PC-3 (cell line): ENCODE measurements around the gene C2CD5. TPM values are rescaled to one million over a fixed set of nuclear protein-coding genes. Genes with fewer than 3 reads are reported as not detected.

Experiments used
- ATAC-seq: fragments of 200-7000 bp; cut with Tn5 transposase; 2 replicates; pipeline ENCODE4 v1.9.1; 2020; ENCODE audit warnings: mild to moderate bottlenecking, moderate library complexity
- BruUV-seq: library from RNA; stranded (reverse); fragments of 400-500 nt; replicated peaks from 2 replicates; lab custom pipeline; 2021; lab: Mats Ljungman, UMichigan
- CTCF ChIA-PET: fragments of 300-600 bp; sonication (Branson Sonifier 250); formaldehyde crosslinking; loops from one replicate; lab custom pipeline; 2022; ENCODE audit warnings: antibody characterized with exemption; lab: Charles Lee
- POLR2A ChIA-PET: fragments of 300-600 bp; sonication (Branson Sonifier 250); formaldehyde crosslinking; loops from one replicate; lab custom pipeline; 2022; ENCODE audit warnings: antibody characterized with exemption; ENCODE audit not compliant: unreplicated experiment; lab: Charles Lee
- DNase-seq: peaks from one replicate; pipeline ENCODE4 v3.0.0-alpha.2; 2015
- H2AFZ ChIP-seq: fragments of 300-600 bp; sonication (generic); 2 replicates; pipeline ENCODE4 v1.6.0; 2016; ENCODE audit warnings: antibody characterized with exemption, low read length
- H3F3A ChIP-seq: fragments of 300-600 bp; sonication (generic); one replicate; pipeline ENCODE4 v1.6.0; 2017; ENCODE audit warnings: antibody characterized with exemption, low read length, control low read depth, mild to moderate bottlenecking; ENCODE audit not compliant: unreplicated experiment
- H3K27ac ChIP-seq: fragments of 300-600 bp; sonication (generic); 2 replicates; pipeline ENCODE4 v1.5.1; 2016; ENCODE audit warnings: mild to moderate bottlenecking, low read length
- H3K27me3 ChIP-seq: fragments of 300-600 bp; sonication (generic); 2 replicates; pipeline ENCODE4 v1.6.1; 2016; ENCODE audit warnings: low read length, mixed read lengths
- H3K36me3 ChIP-seq: fragments of 300-600 bp; sonication (generic); 2 replicates; pipeline ENCODE4 v1.6.1; 2016; ENCODE audit warnings: low read depth, mixed run types, low read length, mixed read lengths
- H3K4me1 ChIP-seq: fragments of 300-600 bp; sonication (generic); 2 replicates; pipeline ENCODE4 v1.5.1; 2016; ENCODE audit warnings: low read length; ENCODE audit not compliant: insufficient read depth
- H3K4me2 ChIP-seq: fragments of 300-600 bp; sonication (generic); 2 replicates; pipeline ENCODE4 v1.6.0; 2016; ENCODE audit warnings: low read length
- H3K4me3 ChIP-seq: fragments of 300-600 bp; sonication (generic); 2 replicates; pipeline ENCODE4 v1.5.1; 2016; ENCODE audit warnings: mild to moderate bottlenecking, low read length, mixed read lengths
- H3K79me2 ChIP-seq: fragments of 300-600 bp; sonication (generic); 2 replicates; pipeline ENCODE4 v1.6.1; 2017; ENCODE audit warnings: low read length, mixed read lengths
- H3K9ac ChIP-seq: fragments of 300-600 bp; sonication (generic); 2 replicates; pipeline ENCODE4 v1.6.0; 2016; ENCODE audit warnings: mild to moderate bottlenecking, low read length
- H3K9me2 ChIP-seq: fragments of 300-600 bp; sonication (generic); replicated peaks from 2 replicates; pipeline ENCODE4 v1.6.1; 2016; ENCODE audit warnings: mixed run types, low read length, mixed read lengths
- H3K9me3 ChIP-seq: fragments of 300-600 bp; sonication (generic); 2 replicates; pipeline ENCODE4 v1.6.1; 2016; ENCODE audit warnings: low read length, mixed read lengths
- H4K20me1 ChIP-seq: fragments of 300-600 bp; sonication (generic); 2 replicates; pipeline ENCODE4 v1.6.1; 2016; ENCODE audit warnings: low read length, mixed read lengths
- EZH2 ChIP-seq: fragments of 300-600 bp; sonication (generic); IDR thresholded peaks from one replicate; pipeline ENCODE4 v1.6.1; 2017; ENCODE audit warnings: antibody characterized with exemption, mild to moderate bottlenecking, low read length; ENCODE audit not compliant: unreplicated experiment
- EZH2phosphoT487 ChIP-seq: fragments of 300-600 bp; sonication (generic); IDR thresholded peaks from 2 replicates; pipeline ENCODE4 v1.6.1; 2018; ENCODE audit warnings: mild to moderate bottlenecking, antibody characterized with exemption, low read length, borderline replicate concordance
- intact Hi-C: fragments of 100-400 bp; cut with micrococcal nuclease; formaldehyde crosslinking; loops from 2 replicates; pipeline ENCODE4 v1.9.0; 2023
- total RNA-seq: library from RNA; depleted of rRNA; stranded (reverse); fragments of >200 nt; gene quantifications from 2 replicates; pipeline ENCODE4 v1.2.3, GENCODE V29; 2014
- TF ChIP-seq, protein P1 (sequence below): fragments of 300-600 bp; sonication (generic); conservative IDR thresholded peaks from 2 replicates; pipeline ENCODE4 v1.5.1; 2017; ENCODE audit warnings: antibody characterized with exemption, low read depth, mild to moderate bottlenecking, low read length

Gene C2CD5
- total RNA-seq, 1 experiment from 2014 or later = 12.7 TPM

DNA sequence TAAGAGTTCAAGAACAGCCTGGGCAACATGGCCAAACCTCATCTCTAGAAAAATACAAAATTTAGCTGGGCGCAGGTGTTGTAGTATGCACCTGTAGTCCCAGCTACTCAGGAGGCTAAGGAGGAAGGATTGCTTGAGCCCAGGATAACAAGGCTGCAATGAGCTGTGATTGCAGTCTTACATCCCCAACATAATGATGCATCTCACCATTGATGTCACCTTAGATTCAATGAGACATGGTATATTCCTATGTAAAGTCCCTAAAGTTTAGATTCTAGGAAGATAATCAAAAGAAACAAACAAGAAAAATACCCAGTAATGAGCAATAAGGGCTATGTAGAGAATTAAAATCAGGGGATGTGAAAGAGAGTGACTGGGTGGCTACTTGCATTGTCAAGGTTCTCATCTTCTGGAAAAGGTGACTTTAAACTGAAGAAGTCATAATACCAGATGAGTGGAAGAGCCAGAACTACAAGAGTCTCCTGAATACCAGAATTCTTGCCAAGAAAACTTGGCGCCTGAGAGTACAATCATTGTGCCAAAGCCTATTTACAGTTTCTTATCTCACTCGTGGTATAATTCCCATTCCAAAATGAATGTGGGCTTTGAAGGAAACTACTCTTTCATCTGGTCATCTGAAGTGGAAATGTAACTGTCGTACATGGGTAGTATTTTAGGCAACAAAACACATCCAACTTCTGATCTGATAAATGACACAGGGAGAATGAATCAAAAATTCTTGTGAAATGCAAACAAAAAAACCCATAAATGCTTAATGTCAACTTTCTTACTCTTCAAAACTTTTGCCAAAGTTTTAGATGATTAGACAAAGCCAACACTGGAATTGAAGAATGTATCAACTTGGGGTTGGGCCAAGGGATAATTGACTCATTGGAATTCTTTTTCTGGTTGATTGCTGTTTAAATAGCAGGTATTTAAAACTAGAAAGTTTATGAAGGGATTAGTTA, 128.7 kb downstream of the C2CD5 start:
- Histone ChIP-seq H4K20me1 (no peaks in the 10 kb centered on the region), H3K36me3 (no peaks in the 10 kb centered on the region), H3K27ac (peak overlapping the region; percentile 90), H3K9ac (peak overlapping the region; percentile 44; the same call in 1 of the 2 replicates), H3K27me3 (no peaks in the 10 kb centered on the region), H3K4me2 (peak overlapping the region; percentile 59), H3F3A (peaks cover 6% of the 10 kb centered on the region), H3K9me3 (no peaks in the 10 kb centered on the region), H3K79me2 (no peaks in the 10 kb centered on the region), H3K9me2 (no peaks in the 10 kb centered on the region), H3K4me1 (peaks cover 30% of the 10 kb centered on the region), H2AFZ (no peak overlapping the region), H3K4me3 (no peak overlapping the region)
- intact Hi-C loops = loop anchor here (10.0 kb wide), 1 partner anchor 141 kb away; no protein-coding TSS in a partner anchor
- ATAC-seq = peak; percentile 86
- DNase-seq = peak; percentile 94
- no TSS peak for BruUV-seq
- ChIA-PET POLR2A (no interaction called here), CTCF (no interaction called here)
- no peak for TF ChIP-seq EZH2phosphoT487
- TF ChIP-seq EZH2 = no peak
- TF ChIP-seq, protein P1, sequence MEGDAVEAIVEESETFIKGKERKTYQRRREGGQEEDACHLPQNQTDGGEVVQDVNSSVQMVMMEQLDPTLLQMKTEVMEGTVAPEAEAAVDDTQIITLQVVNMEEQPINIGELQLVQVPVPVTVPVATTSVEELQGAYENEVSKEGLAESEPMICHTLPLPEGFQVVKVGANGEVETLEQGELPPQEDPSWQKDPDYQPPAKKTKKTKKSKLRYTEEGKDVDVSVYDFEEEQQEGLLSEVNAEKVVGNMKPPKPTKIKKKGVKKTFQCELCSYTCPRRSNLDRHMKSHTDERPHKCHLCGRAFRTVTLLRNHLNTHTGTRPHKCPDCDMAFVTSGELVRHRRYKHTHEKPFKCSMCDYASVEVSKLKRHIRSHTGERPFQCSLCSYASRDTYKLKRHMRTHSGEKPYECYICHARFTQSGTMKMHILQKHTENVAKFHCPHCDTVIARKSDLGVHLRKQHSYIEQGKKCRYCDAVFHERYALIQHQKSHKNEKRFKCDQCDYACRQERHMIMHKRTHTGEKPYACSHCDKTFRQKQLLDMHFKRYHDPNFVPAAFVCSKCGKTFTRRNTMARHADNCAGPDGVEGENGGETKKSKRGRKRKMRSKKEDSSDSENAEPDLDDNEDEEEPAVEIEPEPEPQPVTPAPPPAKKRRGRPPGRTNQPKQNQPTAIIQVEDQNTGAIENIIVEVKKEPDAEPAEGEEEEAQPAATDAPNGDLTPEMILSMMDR = no peak

DNA sequence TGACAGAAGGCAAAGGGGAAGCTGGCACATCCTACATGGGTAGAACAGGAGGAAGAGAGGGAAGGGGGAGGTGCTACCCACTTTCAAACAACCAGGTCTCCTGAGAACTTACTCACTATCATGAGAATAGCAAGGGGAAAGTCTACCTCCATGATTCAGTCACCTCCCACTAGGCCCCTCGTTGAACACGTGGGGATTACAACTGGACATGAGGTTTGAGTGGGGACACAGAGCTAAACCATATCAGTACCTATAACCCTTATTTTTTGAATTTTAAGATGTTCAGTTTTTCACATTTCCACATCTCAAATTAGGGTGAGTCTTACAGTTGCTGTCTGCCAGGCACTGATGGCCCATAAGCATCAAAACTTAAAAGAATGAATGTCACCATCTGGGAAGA, 129.6 kb downstream of the C2CD5 start:
- no peaks in the 10 kb centered on the region for H3K9me3 ChIP-seq
- ChIA-PET CTCF (no interaction called here), POLR2A (no interaction called here)
- peaks cover 37% of the 10 kb centered on the region for H3K4me1 ChIP-seq
- intact Hi-C loops = loop anchor here (10.0 kb wide), 1 partner anchor 140 kb away; no protein-coding TSS in a partner anchor
- no peaks in the 10 kb centered on the region for H3K79me2 ChIP-seq
- H3K4me3 ChIP-seq = no peak overlapping the region
- ATAC-seq (no peak), DNase-seq (no peak)
- no peaks in the 10 kb centered on the region for H3K27me3 ChIP-seq
- H2AFZ ChIP-seq = no peak overlapping the region
- no peaks in the 10 kb centered on the region for H3K9me2 ChIP-seq
- BruUV-seq = no TSS peak
- peaks cover 6% of the 10 kb centered on the region for H3F3A ChIP-seq
- peak overlapping the region; percentile 90 for H3K27ac ChIP-seq
- H3K4me2 ChIP-seq = peak overlapping the region; percentile 59
- H3K36me3 ChIP-seq = no peaks in the 10 kb centered on the region
- TF ChIP-seq EZH2 (no peak), EZH2phosphoT487 (no peak)
- TF ChIP-seq, protein P1 = no peak
- H3K9ac ChIP-seq = peak overlapping the region; percentile 44; the same call in 1 of the 2 replicates
- H4K20me1 ChIP-seq = no peaks in the 10 kb centered on the region
